IPS-20b (cell line): ENCODE measurements around the gene RNF208.

Experiments
- H3K27ac ChIP-seq: one replicate; pipeline ENCODE4 v1.5.1; 2013; ENCODE audit warnings: low read length
- H3K27me3 ChIP-seq: 2 replicates; pipeline ENCODE4 v1.6.1; 2013; ENCODE audit warnings: mild to moderate bottlenecking, low read length, inconsistent platforms; ENCODE audit not compliant: insufficient read depth
- H3K36me3 ChIP-seq: 2 replicates; pipeline ENCODE4 v1.6.1; 2013; ENCODE audit warnings: low read depth, mild to moderate bottlenecking, inconsistent platforms, low read length, moderate library complexity; ENCODE audit not compliant: insufficient read depth
- H3K4me1 ChIP-seq: 2 replicates; pipeline ENCODE4 v1.6.1; 2013; ENCODE audit warnings: mild to moderate bottlenecking, control low read depth, inconsistent platforms, low read length, moderate library complexity; ENCODE audit not compliant: insufficient read depth
- H3K4me3 ChIP-seq: 2 replicates; pipeline ENCODE4 v1.5.1; 2013; ENCODE audit warnings: mild to moderate bottlenecking, low read length, inconsistent platforms
- H3K9ac ChIP-seq: 2 replicates; pipeline ENCODE4 v1.6.1; 2013; ENCODE audit warnings: low read depth, mild to moderate bottlenecking, inconsistent platforms, low read length, moderate library complexity
- H3K9me3 ChIP-seq: 2 replicates; pipeline ENCODE4 v1.6.1; 2013; ENCODE audit warnings: mild to moderate bottlenecking, low read depth, low read length, inconsistent platforms; ENCODE audit not compliant: insufficient read depth

The RNF208 gene

DNA sequence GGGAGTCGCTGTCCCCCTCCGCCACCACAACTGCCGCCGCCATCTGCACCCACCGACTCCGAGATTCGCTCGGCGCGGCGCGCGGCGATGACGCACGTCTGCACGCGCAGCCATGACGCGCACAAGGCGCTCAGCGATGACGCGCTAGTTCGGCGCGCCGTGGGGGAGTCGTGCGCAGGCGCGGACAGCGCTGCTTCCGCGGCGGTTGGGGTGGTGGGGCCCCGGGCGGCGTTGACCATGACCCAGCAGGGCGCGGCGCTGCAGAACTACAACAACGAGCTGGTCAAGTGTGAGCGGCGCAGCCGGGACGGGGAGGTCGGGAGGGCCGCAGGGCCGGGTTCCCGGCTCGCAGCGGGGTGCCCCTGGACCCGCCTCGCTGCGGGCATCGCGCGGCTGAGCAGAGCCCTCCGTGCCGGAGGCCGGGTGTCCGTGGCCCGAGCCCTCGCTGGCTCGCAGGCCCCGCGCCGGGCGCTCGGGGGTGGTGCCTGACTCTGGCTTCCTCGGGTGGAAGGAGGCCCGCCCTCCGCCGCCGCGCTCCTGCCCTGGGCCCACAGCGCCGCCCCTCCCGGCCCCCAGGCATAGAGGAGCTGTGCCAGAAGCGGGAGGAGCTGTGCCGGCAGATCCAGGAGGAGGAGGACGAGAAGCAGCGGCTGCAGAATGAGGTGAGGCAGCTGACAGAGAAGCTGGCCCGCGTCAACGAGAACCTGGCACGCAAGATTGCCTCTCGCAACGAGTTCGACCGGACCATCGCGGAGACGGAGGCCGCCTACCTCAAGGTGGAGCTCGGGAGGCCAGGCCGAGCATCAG lies 33.3 kb downstream of the RNF208 start, which contains the start of the genes ANAPC2 and SSNA1:
TSS of gene ANAPC2 (minus strand) at position 71 of the 807 bp plus-strand sequence. CDS start at position 43, 28 bp downstream.
TSS of gene SSNA1 (plus strand) at position 187 of the 807 bp plus-strand sequence. CDS start at position 238, 51 bp downstream.
- Histone ChIP-seq H3K36me3 (peaks cover 17% of the 10 kb centered on the region), H3K9me3 (no peaks in the 10 kb centered on the region), H3K4me3 (peak within 1 kb of the TSS; percentile 81), H3K9ac (peak within 1 kb of the TSS; percentile 82; the same call in 1 of the 2 replicates), H3K27ac (no peak within 1 kb of the TSS), H3K4me1 (peaks cover 5% of the 10 kb centered on the region; the same call in 1 of the 2 replicates), H3K27me3 (no peaks in the 10 kb centered on the region)

DNA sequence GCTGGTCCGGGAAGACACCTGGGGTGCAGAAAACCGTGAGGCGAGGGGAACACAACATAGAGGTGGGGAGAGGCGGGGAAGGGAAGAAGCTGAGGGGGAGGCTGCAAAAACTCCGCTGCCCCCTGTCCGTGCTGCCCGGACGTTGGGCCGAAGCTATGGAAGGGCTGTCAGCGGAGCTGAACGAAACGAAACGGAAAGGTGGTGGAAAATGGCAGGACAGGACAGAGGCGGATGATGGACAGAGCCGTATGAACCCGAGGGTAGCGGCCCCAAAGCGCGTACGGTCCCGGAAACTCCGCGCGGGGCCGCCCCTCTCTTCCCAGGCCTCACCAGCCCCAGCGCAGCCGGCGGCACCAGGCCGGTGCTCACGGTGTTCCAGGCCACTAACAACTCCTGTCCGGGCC lies 34.0 kb downstream of the RNF208 start:
- Histone ChIP-seq H3K4me1 (peaks cover 5% of the 10 kb centered on the region; the same call in 1 of the 2 replicates), H3K9me3 (no peaks in the 10 kb centered on the region), H3K4me3 (peak overlapping the region; percentile 81), H3K27ac (no peak overlapping the region), H3K36me3 (peaks cover 23% of the 10 kb centered on the region), H3K9ac (peak overlapping the region; percentile 82; the same call in 1 of the 2 replicates), H3K27me3 (no peaks in the 10 kb centered on the region)

DNA sequence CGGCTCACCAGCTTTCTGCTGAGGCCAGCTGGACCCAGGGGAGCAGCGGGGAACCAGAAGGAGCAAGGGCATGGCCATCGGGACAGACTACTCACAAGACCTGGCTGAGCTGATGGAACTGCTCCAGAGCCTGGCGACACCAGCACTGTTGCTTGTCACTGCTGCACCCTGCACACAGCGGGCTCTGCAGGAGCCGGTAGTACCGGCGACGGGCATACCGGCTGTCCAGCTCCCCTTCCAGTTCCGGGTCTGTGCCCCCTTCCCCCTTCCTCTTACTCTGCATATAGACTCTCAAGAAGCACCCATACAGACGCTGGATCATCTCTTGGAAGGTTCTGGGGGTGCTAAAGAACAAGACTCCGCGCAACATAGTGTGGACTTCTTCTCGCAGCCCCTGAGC lies 34.7 kb downstream of the RNF208 start:
- Histone ChIP-seq H3K27ac (no peak overlapping the region), H3K9ac (peak overlapping the region; percentile 82; the same call in 1 of the 2 replicates), H3K36me3 (peaks cover 30% of the 10 kb centered on the region), H3K9me3 (no peaks in the 10 kb centered on the region), H3K27me3 (no peaks in the 10 kb centered on the region), H3K4me3 (peak overlapping the region; percentile 81), H3K4me1 (peaks cover 5% of the 10 kb centered on the region; the same call in 1 of the 2 replicates)

DNA sequence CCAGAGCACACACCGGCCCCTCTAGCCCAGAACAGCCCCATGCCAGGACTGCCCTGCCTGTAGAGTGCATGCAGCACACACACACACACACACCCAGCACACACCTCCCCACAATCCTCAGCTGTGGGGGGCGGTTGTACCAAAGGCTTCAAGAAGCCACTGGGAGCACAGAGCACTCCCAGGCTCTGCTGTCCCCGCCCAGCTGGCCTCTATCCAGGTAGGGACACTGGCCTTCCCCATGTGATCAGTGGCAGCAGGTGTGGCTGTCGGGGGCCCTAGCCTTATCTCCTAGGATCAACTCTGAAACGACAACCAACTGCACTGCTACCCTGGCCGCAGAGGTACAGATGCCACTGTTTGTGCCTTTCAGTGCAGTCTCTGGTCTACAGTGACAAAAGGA lies 35.7 kb downstream of the RNF208 start:
- H3K36me3 ChIP-seq = peaks cover 33% of the 10 kb centered on the region

DNA sequence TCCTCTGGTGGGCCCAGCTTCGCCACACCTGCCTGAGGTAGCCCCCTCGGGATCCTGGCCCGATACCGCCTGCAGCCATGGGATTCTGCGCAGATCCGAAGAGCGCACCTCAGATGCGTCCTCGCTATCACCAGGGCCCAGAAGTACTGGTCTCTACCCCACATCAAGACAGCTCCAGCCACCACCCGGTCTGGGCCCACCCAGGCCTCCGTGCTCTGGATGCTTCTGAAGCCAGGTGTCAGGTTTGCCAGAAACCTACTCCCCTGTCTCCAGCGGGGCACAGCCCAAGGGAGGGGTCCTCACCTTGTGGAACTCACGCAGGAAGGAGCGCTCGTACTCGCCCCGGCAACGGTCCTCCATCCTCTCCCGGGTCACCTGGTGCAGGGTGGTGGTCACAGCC lies 36.1 kb downstream of the RNF208 start:
- Histone ChIP-seq H3K4me3 (no peak overlapping the region), H3K27me3 (no peaks in the 10 kb centered on the region), H3K9me3 (no peaks in the 10 kb centered on the region), H3K9ac (no peak overlapping the region), H3K4me1 (peaks cover 5% of the 10 kb centered on the region; the same call in 1 of the 2 replicates), H3K27ac (no peak overlapping the region), H3K36me3 (peaks cover 36% of the 10 kb centered on the region)

More for the DNA sequence above, 35.7 kb downstream of the RNF208 start:
- peaks cover 5% of the 10 kb centered on the region; the same call in 1 of the 2 replicates for H3K4me1 ChIP-seq
- no peak overlapping the region for H3K4me3 ChIP-seq
- H3K27ac ChIP-seq = no peak overlapping the region
- H3K9me3 ChIP-seq = no peaks in the 10 kb centered on the region
- H3K27me3 ChIP-seq = no peaks in the 10 kb centered on the region
- no peak overlapping the region for H3K9ac ChIP-seq

DNA sequence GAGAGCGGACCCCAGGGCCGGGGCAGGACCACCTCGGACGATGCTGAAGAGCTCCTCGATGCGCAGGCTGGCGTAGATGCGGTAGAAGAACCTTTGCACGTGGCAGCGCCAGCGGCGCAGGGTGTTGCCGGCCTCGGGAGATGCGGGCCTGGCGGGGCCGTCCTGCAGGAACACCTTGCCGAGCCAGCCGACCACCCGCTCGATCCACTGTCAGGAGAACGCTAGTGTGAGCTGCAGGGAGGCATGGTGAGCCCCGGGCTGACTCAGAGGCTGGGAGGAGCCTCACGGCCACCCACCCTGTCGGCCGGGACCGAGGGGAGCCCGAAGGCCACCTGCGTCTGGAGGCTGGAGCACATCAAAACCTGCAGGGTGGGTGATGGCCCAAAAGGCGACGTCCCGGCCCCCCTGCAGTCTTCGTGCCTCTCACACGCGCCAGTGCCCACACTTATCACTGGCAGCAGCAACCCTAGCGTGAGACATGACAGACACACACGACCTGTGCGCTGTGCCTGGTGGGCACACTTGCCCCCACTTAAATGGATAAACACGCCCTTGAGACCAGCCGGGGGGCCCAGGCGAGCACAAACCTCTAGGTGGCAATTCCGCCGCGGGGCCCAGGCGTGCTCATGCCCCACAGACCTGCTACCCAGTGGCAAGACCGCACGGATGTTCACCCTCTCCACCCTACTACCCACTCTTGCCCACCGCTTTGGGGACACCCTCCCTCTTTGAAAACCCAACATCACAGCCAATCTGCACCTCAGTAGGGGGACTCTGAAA lies 37.0 kb downstream of the RNF208 start:
- Histone ChIP-seq H3K4me3 (no peak overlapping the region), H3K27me3 (no peaks in the 10 kb centered on the region), H3K27ac (no peak overlapping the region), H3K9me3 (no peaks in the 10 kb centered on the region), H3K36me3 (peaks cover 43% of the 10 kb centered on the region), H3K4me1 (peaks cover 5% of the 10 kb centered on the region; the same call in 1 of the 2 replicates), H3K9ac (no peak overlapping the region)

DNA sequence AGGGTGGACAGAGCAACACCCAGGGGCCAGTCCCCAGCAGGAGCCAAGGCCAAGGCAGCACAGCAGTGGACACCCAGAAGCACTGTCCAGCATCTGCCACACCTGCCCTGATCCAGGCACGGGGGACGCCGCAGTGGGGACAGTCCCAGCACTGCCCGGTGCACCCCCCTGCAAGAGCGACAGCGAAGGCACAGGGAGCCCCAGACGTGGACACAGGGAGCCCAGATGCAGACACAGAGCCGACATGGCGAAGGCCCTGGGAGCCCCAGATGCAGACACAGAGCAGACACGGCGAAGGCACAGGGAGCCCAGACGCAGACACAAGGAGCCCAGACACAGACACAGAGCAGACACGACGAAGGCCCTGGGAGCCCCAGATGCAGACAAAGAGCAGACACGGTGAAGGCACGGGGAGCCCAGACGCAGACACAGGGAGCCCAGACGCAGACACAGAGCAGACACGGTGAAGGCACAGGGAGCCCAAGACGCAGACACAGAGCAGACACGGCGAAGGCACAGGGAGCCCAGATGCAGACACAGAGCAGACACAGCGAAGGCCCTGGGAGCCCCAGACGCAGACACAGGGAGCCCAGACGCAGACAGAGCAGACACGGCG lies 38.0 kb downstream of the RNF208 start:
- Histone ChIP-seq H3K9me3 (no peaks in the 10 kb centered on the region), H3K4me3 (no peak overlapping the region), H3K36me3 (peaks cover 49% of the 10 kb centered on the region), H3K27me3 (no peaks in the 10 kb centered on the region), H3K4me1 (no peaks in the 10 kb centered on the region), H3K27ac (no peak overlapping the region), H3K9ac (no peak overlapping the region)

DNA sequence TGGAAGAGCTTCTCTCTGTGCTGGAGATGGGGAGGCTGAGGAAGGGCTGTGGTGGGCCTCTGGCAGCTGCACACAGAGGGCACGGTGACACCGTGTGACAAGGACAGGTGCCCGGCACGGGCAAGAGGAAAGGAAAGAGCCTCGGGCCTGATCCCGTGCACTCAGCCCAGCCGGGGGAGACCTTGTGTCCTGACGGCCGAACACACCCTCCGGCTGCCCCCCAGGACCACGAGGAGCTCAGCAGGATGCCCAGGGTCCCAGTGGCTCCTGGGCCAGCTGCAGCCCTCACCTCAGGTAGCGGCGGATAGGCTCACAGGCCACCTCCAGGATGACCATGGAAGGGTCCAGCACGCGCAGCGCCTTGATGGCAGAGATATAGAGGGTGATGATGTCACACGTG lies 39.2 kb downstream of the RNF208 start:
- Histone ChIP-seq H3K27ac (no peak overlapping the region), H3K36me3 (peaks cover 49% of the 10 kb centered on the region)

DNA sequence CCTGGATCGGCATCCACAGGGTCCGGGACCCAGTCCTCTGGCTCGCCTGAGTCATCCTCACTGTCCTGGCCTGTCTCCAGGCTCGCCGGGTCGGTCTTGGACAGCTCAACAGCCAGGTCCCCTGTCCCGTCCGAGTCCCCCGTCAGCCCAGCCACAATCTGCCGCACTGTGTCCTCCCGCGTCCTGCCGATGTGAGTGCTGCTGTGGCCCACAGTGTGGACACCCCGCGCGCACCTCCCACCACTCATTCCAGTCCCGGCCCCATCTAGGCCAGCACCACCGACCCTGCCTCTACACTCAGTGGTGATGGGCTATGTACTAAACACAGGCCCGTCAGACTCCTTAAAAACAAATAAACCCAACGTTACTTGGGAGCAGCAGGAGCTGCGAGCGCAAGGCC lies 40.4 kb downstream of the RNF208 start:
- Histone ChIP-seq H3K36me3 (peaks cover 44% of the 10 kb centered on the region), H3K9me3 (no peaks in the 10 kb centered on the region), H3K9ac (no peak overlapping the region), H3K27me3 (no peaks in the 10 kb centered on the region), H3K27ac (no peak overlapping the region), H3K4me1 (no peaks in the 10 kb centered on the region), H3K4me3 (no peak overlapping the region)

More for the DNA sequence above, 39.2 kb downstream of the RNF208 start:
- no peak overlapping the region for H3K9ac ChIP-seq
- H3K27me3 ChIP-seq = no peaks in the 10 kb centered on the region
- no peak overlapping the region for H3K4me3 ChIP-seq
- H3K9me3 ChIP-seq = no peaks in the 10 kb centered on the region
- no peaks in the 10 kb centered on the region for H3K4me1 ChIP-seq

DNA sequence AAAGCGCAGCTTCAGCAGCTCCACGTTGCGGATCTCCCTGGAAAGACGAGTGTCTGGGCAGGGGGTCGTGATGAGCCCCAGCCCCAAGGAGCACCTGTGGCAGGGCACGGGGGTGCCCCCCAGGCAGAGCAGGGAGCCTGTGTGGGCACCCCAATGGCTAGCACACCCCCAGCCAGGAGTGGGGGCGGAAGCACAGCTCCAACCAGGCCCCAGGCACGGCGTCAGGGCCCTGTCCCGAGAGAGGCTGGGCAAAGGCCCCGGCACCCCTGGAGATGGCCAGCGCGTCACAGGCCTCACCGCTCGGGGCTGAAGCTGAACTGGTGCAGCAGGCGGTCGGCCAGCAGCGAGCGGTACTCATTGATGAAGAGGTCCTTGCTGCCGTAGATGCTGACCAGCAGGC lies 41.5 kb downstream of the RNF208 start:
- Histone ChIP-seq H3K9ac (no peak overlapping the region), H3K36me3 (peaks cover 44% of the 10 kb centered on the region), H3K4me3 (no peak overlapping the region)

DNA sequence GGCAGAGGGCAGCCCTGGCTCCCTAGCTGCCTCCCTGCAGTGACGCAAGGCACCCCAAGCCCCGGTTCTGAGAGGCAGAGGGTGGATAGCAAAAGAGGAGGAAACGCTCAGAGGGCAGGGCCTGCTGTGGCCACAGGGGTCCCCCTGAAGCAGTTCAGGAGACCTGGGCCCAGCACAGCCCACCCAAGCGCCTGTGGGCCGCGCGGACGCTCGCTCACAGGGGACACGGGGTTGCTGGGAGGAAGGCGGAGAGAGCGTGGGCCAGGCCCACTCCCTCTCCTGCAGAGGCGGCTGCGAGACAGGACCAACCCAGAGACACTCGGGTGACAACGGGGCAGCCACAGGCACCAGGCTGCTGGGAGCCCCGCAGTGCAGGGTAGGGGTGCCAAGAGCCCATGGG lies 42.3 kb downstream of the RNF208 start:
- H3K27ac ChIP-seq = no peak overlapping the region
- H3K9me3 ChIP-seq = no peaks in the 10 kb centered on the region
- peaks cover 44% of the 10 kb centered on the region for H3K36me3 ChIP-seq
- no peak overlapping the region for H3K9ac ChIP-seq
- H3K4me1 ChIP-seq = no peaks in the 10 kb centered on the region
- no peak overlapping the region for H3K4me3 ChIP-seq
- H3K27me3 ChIP-seq = peaks cover 17% of the 10 kb centered on the region

More for the DNA sequence above, 41.5 kb downstream of the RNF208 start:
- Histone ChIP-seq H3K27ac (no peak overlapping the region), H3K9me3 (no peaks in the 10 kb centered on the region), H3K27me3 (peaks cover 10% of the 10 kb centered on the region), H3K4me1 (no peaks in the 10 kb centered on the region)
